AG04449 (cell line): ENCODE results near the gene ANKS3.

Experiments used
- CTCF ChIA-PET: fragments of 350-600 bp; formaldehyde crosslinking; extraction: SDS; loops from one replicate; lab custom pipeline; 2021; ENCODE audit warnings: antibody characterized with exemption; lab: Yijun Ruan, JAX
- POLR2A ChIA-PET: fragments of 400-600, 350-600 bp; formaldehyde crosslinking; extraction: SDS; loops from one replicate; lab custom pipeline; 2020; ENCODE audit warnings: antibody characterized with exemption, inconsistent platforms; lab: Yijun Ruan, JAX
- DNase-seq: peaks from one replicate; pipeline ENCODE4 v3.0.0-alpha.2; 2010; ENCODE audit warnings: low read depth, low spot score
- H3K4me3 ChIP-seq: 2 replicates; pipeline ENCODE4 v1.5.1; 2011; ENCODE audit warnings: low read depth, mild to moderate bottlenecking, control low read depth, low read length
- CTCF ChIP-seq: IDR thresholded peaks from one replicate; pipeline ENCODE4 v1.5.1; 2011; ENCODE audit warnings: mild to moderate bottlenecking, moderate library complexity, low read length, control low read depth, inconsistent platforms; ENCODE audit not compliant: insufficient read depth; ENCODE audit errors: missing control alignments

ANKS3 gene

GRCh38 chr16:4696172-4696904 lies 37.7 kb downstream of the ANKS3 start:
- ChIA-PET CTCF (interaction anchor here (0.9 to 4.5 kb wide), 3 partner anchors 10 to 259 kb away, joined by 3 to 20 read pairs (median 3); no protein-coding TSS in a partner anchor), POLR2A (interaction anchor here (0.6 to 1.6 kb wide), 2 partner anchors 38 kb away, joined by 3 to 7 read pairs; partner anchors contain the start of genes ANKS3 and DNAAF8)
- DNase-seq: no peak
- TF ChIP-seq CTCF: no peak
- no peak overlapping the region for H3K4me3 ChIP-seq

- DNase-seq: no peak
- H3K4me3 ChIP-seq: no peak overlapping the region
- ChIA-PET CTCF (interaction anchor here (0.8 to 4.5 kb wide), 6 partner anchors 8 to 1947 kb away, joined by 3 to 20 read pairs (median 3); no protein-coding TSS in a partner anchor), POLR2A (interaction anchor here (0.6 to 1.6 kb wide), 2 partner anchors 37 to 39 kb away, joined by 3 to 7 read pairs; partner anchors contain the start of genes ANKS3 and DNAAF8)
- no peak for TF ChIP-seq CTCF
Observed at GRCh38 chr16:4695473-4696171, 38.4 kb downstream of the ANKS3 start.

GRCh38 chr16:4694642-4695451 lies 39.2 kb downstream of the ANKS3 start:
- DNase-seq: no peak
- no peak for TF ChIP-seq CTCF
- ChIA-PET CTCF (interaction anchor here (0.8 to 4.5 kb wide), 5 partner anchors 9 to 1948 kb away, joined by 3 to 20 read pairs (median 3); no protein-coding TSS in a partner anchor), POLR2A (interaction anchor here (0.6 to 1.6 kb wide), 2 partner anchors 12 to 40 kb away, joined by 3 to 7 read pairs; partner anchors contain the start of genes ANKS3 and DNAAF8)
- H3K4me3 ChIP-seq: peak overlapping the region; percentile 96

- TF ChIP-seq CTCF: no peak
- DNase-seq: no peak
- peak overlapping the region; percentile 96 for H3K4me3 ChIP-seq
- ChIA-PET CTCF (interaction anchor here (1.0 to 4.5 kb wide), 3 partner anchors 10 to 261 kb away, joined by 3 to 20 read pairs (median 4); no protein-coding TSS in a partner anchor), POLR2A (interaction anchor here (0.6 to 1.1 kb wide), 2 partner anchors 12 to 40 kb away, joined by 3 to 4 read pairs; partner anchors contain the start of genes ANKS3 and DNAAF8)
Observed at GRCh38 chr16:4693956-4694641, 40.0 kb downstream of the ANKS3 start.

GRCh38 chr16:4693296-4693955 lies 40.6 kb downstream of the ANKS3 start, which contains the start of gene NUDT16L1:
Gene NUDT16L1 (plus strand): TSS chr16:4693562. CDS start chr16:4693727, 165 bp downstream.
- peak within 1 kb of the TSS; percentile 96 for H3K4me3 ChIP-seq
- peak; percentile 55 for TF ChIP-seq CTCF
- peak; percentile 17 for DNase-seq
- CTCF ChIA-PET: interaction anchor here (1.0 to 4.5 kb wide), 3 partner anchors 43 to 262 kb away, joined by 3 to 20 read pairs (median 4); no protein-coding TSS in a partner anchor
- POLR2A ChIA-PET: interaction anchor here (1.1 kb wide), 1 partner anchor 41 kb away, joined by 4 read pairs; the partner anchor contains the start of genes ANKS3 and DNAAF8
